AG09309 (cell line): ENCODE data around the gene EME2.
A peak's percentile ranks its signal among the peaks of the same experiment; 100 is the strongest.

Experiments
- DNase-seq: peaks from one replicate; pipeline ENCODE4 v3.0.0-alpha.2; 2010; ENCODE audit warnings: low read depth
- H3K4me3 ChIP-seq: 2 replicates; pipeline ENCODE4 v1.5.1; 2011; ENCODE audit warnings: mild to moderate bottlenecking, low read depth, low read length, moderate library complexity; ENCODE audit not compliant: control insufficient read depth
- TF ChIP-seq, protein P1 (sequence below): IDR thresholded peaks from 2 replicates; pipeline ENCODE4 v1.5.1; 2011; ENCODE audit warnings: mild to moderate bottlenecking, low read depth, low read length, inconsistent platforms; ENCODE audit not compliant: insufficient read depth, control insufficient read depth; ENCODE audit errors: missing control alignments

EME2 gene

DNA sequence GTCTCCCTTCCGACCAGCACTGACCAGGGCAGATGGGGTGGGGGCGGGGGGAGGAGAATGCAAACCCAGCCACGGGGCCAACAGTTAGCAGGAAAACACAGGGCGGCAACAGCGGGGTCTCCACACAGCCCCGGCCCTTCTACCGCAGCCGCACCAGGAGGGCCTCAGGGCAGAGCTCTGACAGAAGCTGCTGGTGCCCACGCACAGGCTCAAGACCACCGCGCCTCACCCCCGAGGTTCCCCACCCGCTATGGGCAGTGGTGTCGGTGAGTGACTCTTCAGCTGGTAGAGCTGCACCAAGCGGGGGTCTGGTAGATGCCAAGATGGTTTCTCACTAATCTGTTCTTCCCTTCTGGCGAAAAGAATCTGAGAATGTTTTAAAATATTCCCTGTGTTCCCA lies 37.9 kb downstream of the EME2 start:
- no peak for DNase-seq
- TF ChIP-seq, protein P1, sequence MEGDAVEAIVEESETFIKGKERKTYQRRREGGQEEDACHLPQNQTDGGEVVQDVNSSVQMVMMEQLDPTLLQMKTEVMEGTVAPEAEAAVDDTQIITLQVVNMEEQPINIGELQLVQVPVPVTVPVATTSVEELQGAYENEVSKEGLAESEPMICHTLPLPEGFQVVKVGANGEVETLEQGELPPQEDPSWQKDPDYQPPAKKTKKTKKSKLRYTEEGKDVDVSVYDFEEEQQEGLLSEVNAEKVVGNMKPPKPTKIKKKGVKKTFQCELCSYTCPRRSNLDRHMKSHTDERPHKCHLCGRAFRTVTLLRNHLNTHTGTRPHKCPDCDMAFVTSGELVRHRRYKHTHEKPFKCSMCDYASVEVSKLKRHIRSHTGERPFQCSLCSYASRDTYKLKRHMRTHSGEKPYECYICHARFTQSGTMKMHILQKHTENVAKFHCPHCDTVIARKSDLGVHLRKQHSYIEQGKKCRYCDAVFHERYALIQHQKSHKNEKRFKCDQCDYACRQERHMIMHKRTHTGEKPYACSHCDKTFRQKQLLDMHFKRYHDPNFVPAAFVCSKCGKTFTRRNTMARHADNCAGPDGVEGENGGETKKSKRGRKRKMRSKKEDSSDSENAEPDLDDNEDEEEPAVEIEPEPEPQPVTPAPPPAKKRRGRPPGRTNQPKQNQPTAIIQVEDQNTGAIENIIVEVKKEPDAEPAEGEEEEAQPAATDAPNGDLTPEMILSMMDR = no peak
- H3K4me3 ChIP-seq = no peak overlapping the region

DNA sequence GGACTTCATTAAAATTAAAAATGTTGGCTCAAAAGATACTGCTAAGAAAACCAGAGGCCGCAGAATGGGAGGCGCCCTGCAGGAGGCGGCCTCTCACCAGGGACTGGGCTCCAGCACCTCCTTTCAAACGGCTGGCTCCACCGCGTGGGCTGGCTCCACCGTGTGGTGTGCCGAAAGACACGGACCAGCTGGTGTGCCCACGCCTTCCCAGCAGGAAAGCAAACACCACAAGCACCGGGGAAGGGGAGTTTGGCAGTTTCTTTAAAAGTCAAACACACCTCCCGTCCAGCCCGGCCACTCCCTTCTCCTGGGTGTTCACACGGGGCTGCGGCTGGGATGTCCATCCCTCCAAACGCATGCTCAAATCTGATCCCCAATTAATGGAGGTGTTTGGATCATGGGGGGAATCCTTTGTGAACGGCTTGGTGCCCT lies 40.1 kb downstream of the EME2 start:
- TF ChIP-seq, protein P1 = peak; percentile 58
- DNase-seq = peak; percentile 14
- no peak overlapping the region for H3K4me3 ChIP-seq

DNA sequence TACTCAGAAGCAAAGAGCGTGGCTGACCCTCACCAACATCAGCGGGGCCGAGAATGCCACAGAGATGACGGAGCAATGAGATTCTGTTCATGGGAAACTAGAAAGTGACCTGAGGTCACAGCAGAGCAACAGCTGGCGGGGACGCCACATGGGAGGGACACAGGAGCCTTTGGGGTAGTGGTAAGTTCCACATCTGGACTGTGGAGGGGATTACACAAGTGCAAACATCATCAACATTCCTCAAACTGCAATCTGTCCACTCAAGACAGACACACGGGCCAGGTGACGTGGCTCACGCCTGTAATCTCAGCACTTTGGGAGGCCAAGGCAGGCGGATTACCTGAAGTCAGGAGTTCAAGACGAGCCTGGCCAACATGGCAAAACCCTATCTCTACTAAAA lies 42.9 kb downstream of the EME2 start:
- DNase-seq = no peak
- no peak overlapping the region for H3K4me3 ChIP-seq

DNA sequence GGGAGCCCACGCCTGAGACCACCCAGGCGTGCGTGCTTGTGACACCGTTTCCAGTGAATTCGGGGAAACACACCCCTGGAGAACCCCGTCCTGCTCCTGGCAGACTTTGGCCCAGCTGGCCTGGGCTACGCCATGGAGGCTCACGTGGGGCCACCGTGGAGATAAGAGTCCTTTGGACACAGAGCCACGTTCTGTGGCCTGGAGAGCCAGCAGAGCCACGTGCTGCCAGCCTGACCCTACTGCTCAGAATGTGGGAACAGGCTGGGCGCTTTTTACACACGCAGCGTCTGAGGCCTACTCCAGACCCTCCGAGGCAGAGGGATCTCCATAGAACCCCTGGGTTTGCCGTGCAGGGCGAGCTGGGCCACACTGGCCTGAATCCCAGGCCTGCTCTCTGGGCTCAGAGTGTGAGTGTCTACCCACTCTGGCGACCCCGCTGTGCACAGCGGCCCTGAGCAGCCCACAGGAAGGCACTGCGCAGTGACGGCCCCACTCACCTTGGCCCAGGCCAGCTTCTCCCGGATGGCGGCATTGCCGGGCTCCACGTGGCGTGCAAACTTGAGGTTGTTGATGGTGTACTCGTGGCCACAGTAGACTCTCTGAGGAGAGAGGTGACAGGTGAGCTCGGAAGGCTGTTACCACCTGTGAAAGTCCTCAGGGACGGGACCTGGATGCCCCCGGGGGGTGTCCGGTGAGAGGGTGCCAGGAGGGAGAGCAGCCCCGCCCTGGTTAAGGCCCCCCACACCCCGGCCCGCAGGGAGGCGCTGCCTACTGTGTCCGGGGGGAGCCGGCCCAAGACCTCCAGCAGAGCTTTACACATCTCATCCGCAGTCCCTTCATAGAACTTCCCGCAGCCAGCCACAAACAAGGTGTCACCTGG lies 44.0 kb downstream of the EME2 start:
- no peak for DNase-seq
- TF ChIP-seq, protein P1 = no peak
- H3K4me3 ChIP-seq = no peak overlapping the region

More for the DNA sequence above, 42.9 kb downstream of the EME2 start:
- TF ChIP-seq, protein P1 = no peak

DNA sequence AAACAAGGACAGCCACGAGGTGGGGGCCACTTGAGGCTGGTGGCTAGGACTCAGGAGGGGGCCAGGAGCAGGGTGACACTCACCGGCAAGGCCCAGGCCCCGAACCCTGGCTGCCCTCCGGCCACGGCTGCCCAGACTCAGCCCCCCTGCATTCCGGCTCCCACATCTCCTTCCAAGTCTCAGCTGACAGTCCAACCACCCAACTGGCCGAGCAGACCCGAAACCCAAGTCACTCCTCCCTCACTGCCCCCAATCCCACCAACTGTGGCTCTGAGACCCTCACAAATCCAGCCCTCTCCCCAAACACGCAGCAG lies 44.6 kb downstream of the EME2 start:
- no peak for DNase-seq
- H3K4me3 ChIP-seq = no peak overlapping the region
- TF ChIP-seq, protein P1 = no peak

DNA sequence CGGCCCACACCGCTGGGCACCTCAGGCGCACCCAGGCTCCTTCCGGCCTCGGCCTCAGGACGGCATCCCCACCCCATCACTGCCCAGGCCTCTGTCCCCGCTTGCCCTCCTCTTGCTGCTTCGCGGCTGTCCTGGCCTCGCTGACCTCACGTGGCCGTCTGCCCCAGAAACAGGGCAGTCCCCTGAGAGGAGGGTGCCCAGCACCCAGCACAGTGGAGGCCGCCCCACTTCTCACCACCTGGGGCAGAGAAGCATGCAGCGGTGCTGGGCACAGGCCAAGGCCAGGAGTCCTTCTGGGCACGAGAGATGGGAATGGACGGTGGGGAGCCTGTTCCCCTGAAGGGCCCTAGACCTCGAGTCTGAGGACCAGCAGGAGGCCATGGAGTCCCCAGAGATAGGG lies 45.1 kb downstream of the EME2 start:
- TF ChIP-seq, protein P1 = no peak
- H3K4me3 ChIP-seq = no peak overlapping the region
- DNase-seq = no peak
